Stimulated activated naive CD8-positive, alpha-beta T cell treated with anti-CD3 and anti-CD28 coated beads, Interleukin-15, Interleukin-2, amounts not matched to agents 100 ng/mL and 50 ng/mL, for 24 hours (primary cell): ENCODE measurements around the gene COX6B2.
"Not testable (repeated sequence)": the region's sequence is repeated elsewhere in the genome, so short reads cannot be mapped to it uniquely, and the experiment has no call there.

ENCODE experiments used
- H3K27ac Mint-ChIP-seq: one replicate; pipeline ENCODE4 v1.8.0; 2021; ENCODE audit warnings: mild to moderate bottlenecking, mixed read lengths
- H3K27me3 Mint-ChIP-seq: one replicate; pipeline ENCODE4 v1.8.0; 2021; ENCODE audit warnings: mixed read lengths
- H3K36me3 Mint-ChIP-seq: one replicate; pipeline ENCODE4 v1.8.0; 2021; ENCODE audit warnings: low read depth, mixed read lengths
- H3K4me1 Mint-ChIP-seq: one replicate; pipeline ENCODE4 v1.8.0; 2021; ENCODE audit warnings: low read depth, mixed read lengths
- H3K4me3 Mint-ChIP-seq: one replicate; pipeline ENCODE4 v1.8.0; 2021; ENCODE audit warnings: mild to moderate bottlenecking, mixed read lengths
- H3K9me3 Mint-ChIP-seq: one replicate; pipeline ENCODE4 v1.8.0; 2021; ENCODE audit warnings: mixed read lengths

COX6B2 gene

DNA sequence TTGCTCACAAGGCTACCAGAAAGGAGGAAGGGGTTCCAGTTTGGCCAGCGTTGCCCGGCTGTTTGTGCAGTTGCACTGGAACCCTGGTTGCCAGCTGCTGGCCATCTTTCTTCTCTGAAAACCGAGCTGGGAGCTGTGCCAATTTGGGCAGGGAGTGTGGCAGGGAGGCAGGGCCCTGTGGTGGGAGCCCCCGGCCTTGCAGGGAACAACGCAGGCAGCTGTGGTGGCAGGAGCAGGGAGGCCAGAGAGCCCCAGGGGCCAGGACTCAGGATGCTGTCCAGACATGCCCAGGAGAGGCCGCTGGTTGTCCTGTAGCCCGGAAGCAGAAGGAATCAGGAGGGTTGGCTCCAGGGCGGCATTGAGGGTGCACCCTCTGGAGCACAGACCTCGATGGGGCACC lies 10.1 kb downstream of the COX6B2 start:
- peaks cover 11% of the 10 kb centered on the region for H3K4me1 Mint-ChIP-seq
- H3K9me3 Mint-ChIP-seq: no peaks in the 10 kb centered on the region
- H3K27ac Mint-ChIP-seq: no peak overlapping the region
- peaks cover 16% of the 10 kb centered on the region for H3K36me3 Mint-ChIP-seq
- H3K4me3 Mint-ChIP-seq: no peak overlapping the region
- H3K27me3 Mint-ChIP-seq: no peaks in the 10 kb centered on the region

DNA sequence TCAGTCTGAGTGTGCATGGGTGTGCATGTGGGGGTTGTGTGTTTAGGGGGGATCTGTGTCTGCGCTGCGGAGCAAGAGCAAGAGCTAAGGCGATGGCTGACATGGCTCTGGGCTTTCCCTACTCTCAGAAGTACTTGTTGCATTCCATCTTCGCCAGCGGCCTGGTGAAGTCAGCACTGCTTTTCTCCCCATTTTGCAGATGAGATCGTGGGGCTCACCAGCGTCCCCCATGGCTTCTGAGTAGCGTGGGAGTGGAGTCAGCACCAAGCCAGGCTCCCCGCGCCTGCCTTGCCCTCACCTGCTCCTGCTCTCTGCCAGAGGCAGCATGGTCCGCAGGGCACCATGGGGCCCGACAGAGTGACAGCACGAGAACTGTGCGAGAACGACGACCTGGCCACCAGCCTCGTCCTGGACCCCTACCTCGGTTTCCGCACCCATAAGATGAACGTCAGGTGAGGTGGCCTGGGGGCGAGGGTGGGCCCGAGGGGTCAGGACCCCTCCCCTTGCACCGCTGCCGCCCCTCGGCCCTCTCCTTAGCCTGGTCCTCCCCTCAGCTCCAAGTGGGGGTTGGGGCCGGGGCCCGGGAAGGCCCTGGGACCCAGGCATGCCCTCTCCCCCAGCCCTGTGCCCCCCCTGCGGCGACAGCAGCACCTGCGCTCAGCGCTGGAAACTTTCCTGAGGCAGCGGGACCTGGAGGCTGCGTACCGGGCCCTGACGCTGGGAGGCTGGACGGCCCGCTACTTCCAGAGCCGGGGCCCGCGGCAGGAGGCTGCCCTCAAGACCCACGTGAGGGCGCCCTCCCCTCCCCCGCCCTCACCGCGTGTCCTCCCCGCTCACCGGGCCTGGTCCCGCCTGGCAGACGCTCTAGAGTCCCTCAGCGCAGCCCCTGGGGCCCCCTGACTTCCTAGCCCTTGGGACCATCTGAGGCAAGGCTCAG lies 12.7 kb downstream of the COX6B2 start:
- no peak overlapping the region for H3K27ac Mint-ChIP-seq

DNA sequence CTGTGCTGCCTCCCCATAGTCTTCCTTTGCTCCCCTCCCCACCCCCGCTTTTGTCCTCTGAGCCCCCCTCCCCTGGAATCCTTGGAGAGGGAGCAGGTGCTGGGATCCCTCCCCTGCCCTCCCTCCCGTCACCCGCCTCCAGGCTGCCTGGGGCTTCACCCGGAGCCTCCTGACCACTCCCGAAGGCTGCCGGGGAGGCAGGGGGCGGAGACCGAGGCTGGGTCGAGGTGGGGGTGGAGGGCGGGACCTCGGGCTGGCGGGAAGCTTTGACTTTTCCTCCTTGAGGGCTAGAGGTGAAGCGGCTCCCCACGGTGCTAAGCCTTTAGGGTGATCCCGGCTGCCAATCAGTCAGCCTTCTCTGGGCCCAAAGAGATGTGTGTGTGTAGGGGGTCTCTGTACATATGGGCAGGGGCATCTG lies 13.3 kb downstream of the COX6B2 start:
- H3K9me3 Mint-ChIP-seq: no peaks in the 10 kb centered on the region
- peaks cover 21% of the 10 kb centered on the region for H3K4me1 Mint-ChIP-seq
- H3K27ac Mint-ChIP-seq: peak overlapping the region; percentile 26
- H3K27me3 Mint-ChIP-seq: no peaks in the 10 kb centered on the region
- H3K36me3 Mint-ChIP-seq: peaks cover 16% of the 10 kb centered on the region
- peak overlapping the region; percentile 87 for H3K4me3 Mint-ChIP-seq

More for the DNA sequence above, 12.7 kb downstream of the COX6B2 start:
- H3K27me3 Mint-ChIP-seq: no peaks in the 10 kb centered on the region
- H3K4me1 Mint-ChIP-seq: peaks cover 21% of the 10 kb centered on the region
- H3K36me3 Mint-ChIP-seq: peaks cover 16% of the 10 kb centered on the region
- no peaks in the 10 kb centered on the region for H3K9me3 Mint-ChIP-seq
- H3K4me3 Mint-ChIP-seq: peak overlapping the region; percentile 74

DNA sequence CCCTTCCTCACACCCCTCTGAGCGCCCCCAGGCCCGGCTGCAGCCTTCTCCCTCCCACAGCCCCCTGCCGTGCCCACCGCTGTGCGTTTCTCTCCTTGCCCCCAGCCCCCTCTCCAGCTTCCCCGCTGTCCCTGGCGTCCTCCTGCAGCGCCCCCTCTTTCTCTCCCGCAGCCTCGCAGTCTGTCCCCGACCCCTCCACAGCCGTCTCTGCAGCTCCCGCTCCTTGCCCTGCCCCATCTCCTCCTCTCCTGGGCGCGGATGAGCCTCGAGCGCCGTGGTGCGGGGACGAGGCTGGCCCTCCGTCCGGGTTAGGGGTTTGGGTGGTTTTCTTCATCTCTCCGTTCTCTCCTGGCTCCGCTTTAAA lies 13.8 kb downstream of the COX6B2 start:
- H3K27ac Mint-ChIP-seq: peak overlapping the region; percentile 86
- no peaks in the 10 kb centered on the region for H3K9me3 Mint-ChIP-seq
- H3K27me3 Mint-ChIP-seq: no peaks in the 10 kb centered on the region
- H3K4me3 Mint-ChIP-seq: peak overlapping the region; percentile 87
- H3K4me1 Mint-ChIP-seq: peaks cover 21% of the 10 kb centered on the region
- H3K36me3 Mint-ChIP-seq: peaks cover 16% of the 10 kb centered on the region

DNA sequence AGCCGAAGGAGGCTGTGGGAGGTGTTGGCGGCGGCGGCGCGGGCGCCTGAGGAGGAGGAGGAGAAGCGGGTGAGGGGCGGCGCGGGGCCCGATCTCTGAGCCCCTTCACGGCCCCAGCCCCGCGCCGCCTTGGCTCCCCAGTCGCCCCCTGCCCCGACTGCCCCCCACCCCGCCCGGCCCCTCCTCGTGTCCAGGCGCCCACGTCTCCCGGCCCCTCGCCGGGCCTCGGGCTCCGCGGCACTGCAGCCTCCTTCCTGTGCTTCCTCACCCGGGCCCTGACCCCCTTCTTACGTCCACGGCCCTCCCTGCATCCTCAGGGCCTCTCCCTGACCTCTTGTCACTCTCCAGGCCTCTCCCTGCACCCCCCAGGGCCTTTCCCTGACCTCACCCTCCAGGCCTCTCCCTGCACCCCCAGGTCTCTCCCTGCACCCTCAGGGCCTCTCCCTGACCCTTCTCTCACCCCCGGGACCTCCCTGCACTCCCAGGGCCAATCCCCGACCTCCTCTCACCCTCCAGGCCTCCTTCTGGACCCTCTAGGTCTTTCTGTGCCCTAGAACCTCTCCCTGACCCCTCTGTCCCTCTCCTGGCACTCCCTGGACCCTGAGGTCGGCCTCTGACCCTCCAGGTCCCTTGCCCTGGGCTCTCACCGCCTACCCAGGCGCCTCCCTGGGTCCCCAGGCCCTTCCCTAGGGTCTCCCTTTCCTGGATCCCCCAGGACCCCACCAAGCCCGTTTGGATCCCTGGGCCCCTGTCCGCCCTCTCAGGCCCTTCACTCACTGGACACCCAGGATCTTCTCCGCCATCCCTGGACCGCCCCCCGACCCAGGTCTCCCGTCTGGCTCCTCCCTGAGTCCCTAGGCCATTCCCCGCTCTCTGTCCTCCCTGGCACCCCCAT lies 14.4 kb downstream of the COX6B2 start:
- H3K36me3 Mint-ChIP-seq: peaks cover 11% of the 10 kb centered on the region
- H3K4me3 Mint-ChIP-seq: peak overlapping the region; percentile 87
- peak overlapping the region; percentile 94 for H3K27ac Mint-ChIP-seq
- no peaks in the 10 kb centered on the region for H3K9me3 Mint-ChIP-seq
- peaks cover 21% of the 10 kb centered on the region for H3K4me1 Mint-ChIP-seq
- H3K27me3 Mint-ChIP-seq: no peaks in the 10 kb centered on the region

DNA sequence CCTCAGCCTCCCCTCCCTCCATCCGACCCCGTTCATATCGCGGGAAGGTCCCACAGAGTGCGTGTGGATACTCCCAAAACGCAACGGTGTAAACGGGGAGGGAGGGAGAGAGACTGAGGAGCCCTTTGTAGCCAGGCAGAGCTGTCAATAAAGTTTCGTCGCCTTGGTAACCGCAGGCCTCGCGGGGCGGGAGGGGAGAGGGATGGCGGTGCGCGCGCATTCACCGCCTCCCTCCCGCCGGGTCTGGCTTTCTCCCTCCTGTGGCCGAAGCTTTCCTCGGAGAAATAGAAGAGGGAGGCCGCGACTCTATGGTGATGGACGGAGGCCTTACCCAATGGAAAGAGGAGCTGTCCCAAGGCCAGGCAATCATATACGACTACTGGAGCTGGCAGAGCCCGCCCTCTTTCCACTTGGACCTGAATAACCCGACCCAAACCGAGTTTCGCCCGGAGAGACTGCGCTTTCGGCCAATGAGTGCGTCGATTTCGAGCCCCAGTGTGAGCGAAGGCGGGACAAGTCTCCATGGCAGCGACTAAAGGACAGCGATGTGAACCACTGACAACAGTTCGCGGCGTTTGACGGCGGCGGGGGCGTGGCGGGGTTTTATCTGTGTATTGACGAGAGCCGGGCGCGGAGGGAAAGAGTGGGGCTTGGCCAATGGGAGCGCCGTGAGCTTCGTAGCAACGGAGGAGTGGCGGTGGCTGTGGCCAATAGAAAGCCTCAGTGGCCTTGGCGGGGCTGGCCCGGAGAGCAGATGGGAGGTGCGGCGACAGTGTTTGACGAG lies 15.2 kb downstream of the COX6B2 start, which contains the start of gene KMT5C:
Gene KMT5C (plus strand): TSS at position 772 of the 784 bp plus-strand sequence. CDS start 2,061 bp downstream, outside the sequence.
- H3K9me3 Mint-ChIP-seq: no peaks in the 10 kb centered on the region
- peak within 1 kb of the TSS; percentile 94 for H3K27ac Mint-ChIP-seq
- peaks cover 7% of the 10 kb centered on the region for H3K36me3 Mint-ChIP-seq
- no peaks in the 10 kb centered on the region for H3K27me3 Mint-ChIP-seq
- H3K4me1 Mint-ChIP-seq: peaks cover 21% of the 10 kb centered on the region
- peak within 1 kb of the TSS; percentile 87 for H3K4me3 Mint-ChIP-seq

DNA sequence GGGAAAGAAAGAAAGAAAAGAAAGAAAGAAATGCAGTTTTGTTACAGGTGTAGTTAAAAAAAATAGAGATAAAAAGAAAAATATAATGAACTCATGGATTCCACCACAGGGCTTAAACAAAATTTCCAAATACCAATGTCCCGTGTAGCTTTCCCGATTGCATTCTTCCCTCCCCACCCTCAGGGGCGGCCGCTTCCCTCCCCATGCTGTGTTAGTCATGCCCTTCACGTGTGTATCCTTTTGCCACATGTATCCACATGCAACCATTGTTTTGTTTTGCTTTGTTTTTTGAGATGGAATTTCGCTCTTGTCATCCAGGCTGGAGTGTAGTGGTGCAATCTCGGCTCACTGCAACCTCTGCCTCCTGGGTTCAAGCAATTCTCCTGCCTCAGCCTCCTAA lies 18.4 kb downstream of the COX6B2 start:
- H3K4me3 Mint-ChIP-seq: no peak overlapping the region
- H3K27ac Mint-ChIP-seq: no peak overlapping the region
- H3K36me3 Mint-ChIP-seq: no peaks in the 10 kb centered on the region
- peaks cover 15% of the 10 kb centered on the region for H3K4me1 Mint-ChIP-seq
- H3K27me3 Mint-ChIP-seq: peaks cover 6% of the 10 kb centered on the region
- H3K9me3 Mint-ChIP-seq: no peaks in the 10 kb centered on the region

DNA sequence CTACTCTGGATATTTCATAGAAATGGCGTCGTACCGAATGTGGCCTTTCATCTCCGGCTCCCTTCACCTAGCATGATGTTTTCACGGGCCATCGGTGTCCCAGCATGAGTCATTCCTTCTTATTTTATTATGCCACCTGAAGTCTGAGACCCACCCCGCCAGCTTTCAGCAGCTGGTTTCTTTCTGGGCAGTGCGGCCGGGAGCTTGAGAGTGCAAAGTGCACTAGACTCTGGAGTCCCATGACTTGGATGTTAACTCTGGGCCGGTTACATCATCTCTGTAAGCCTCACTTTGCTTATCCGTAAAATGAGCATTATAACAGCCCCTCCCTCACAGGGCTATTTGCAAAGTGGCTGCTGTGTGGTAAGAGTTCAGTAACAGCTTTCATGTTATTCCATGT lies 20.6 kb downstream of the COX6B2 start:
- Mint-ChIP-seq H3K36me3 (no peaks in the 10 kb centered on the region), H3K27ac (no peak overlapping the region), H3K27me3 (peaks cover 6% of the 10 kb centered on the region), H3K4me3 (no peak overlapping the region), H3K4me1 (peaks cover 8% of the 10 kb centered on the region), H3K9me3 (no peaks in the 10 kb centered on the region)

DNA sequence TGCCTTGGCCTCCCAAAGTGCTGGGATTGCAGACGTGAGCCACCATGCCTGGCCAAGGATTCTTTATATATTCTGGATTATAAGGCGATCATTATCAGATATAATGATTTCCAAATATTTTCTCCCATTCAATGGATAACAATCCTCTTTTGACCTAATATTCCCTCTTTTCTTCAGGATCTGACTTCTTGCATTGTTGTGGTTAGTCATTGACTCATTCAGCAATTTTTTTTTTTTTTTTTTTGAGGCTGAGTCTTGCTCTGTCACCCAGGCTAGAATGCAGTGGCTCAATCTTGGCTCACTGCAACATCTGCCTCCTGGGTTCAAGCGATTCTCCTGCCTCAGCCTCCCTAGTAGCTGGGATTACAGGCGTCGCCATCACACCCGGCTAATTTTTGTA lies 24.7 kb downstream of the COX6B2 start:
- H3K27ac Mint-ChIP-seq, H3K9me3 Mint-ChIP-seq, H3K4me1 Mint-ChIP-seq, H3K27me3 Mint-ChIP-seq, H3K4me3 Mint-ChIP-seq, H3K36me3 Mint-ChIP-seq: not testable (repeated sequence)

DNA sequence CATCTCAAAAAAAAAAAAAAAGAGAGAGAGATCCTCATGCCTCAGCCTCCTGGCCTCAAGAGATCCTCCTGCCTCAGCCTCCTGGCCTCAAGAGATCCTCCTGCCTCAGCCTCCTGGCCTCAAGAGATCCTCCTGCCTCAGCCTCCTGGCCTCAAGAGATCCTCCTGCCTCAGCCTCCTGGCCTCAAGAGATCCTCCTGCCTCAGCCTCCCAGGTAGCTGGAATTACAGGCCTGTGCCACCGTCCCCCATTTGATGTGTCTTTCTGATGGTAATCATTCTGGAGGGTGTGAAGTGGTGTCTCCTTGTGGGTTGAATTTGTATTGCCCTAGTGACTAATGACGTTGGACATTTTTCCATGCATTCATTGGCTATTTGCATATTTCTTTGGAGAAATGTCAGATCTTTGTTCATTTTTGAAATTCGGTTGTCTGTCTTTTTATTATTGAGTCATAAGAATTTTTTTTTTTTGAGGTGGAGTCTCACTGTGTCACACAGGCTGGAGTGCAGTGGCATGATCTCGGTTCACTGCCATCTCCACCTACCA lies 25.7 kb downstream of the COX6B2 start:
- H3K9me3 Mint-ChIP-seq, H3K27me3 Mint-ChIP-seq, H3K27ac Mint-ChIP-seq, H3K4me1 Mint-ChIP-seq, H3K36me3 Mint-ChIP-seq, H3K4me3 Mint-ChIP-seq: not testable (repeated sequence)

DNA sequence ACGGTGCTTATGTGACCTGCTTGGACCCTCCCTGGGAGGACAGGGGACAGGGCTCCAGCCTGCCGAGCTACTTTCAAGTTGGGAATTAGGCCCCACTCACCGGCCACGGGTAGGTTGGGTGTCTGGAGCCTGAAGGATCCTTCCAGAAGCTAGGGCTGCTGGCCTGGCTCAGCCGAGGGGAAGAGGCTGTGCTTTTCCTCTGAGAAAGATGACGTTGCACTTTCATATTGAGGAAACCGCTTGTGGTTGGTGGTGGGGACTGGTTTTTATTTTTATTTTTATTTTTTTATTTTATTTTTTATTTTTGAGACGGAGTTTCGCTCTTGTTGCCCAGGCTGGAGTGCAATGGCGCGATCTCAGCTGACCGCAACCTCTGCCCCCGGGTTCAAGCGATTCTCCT lies 29.3 kb downstream of the COX6B2 start, which contains the start of gene TMEM150B:
Gene TMEM150B (minus strand): TSS at position 170 of the 400 bp plus-strand sequence. CDS start 4,305 bp downstream, outside the sequence.
- Mint-ChIP-seq H3K4me3 (no peak within 1 kb of the TSS), H3K27ac (no peak within 1 kb of the TSS), H3K4me1 (no peaks in the 10 kb centered on the region), H3K27me3 (peaks cover 4% of the 10 kb centered on the region), H3K9me3 (no peaks in the 10 kb centered on the region), H3K36me3 (no peaks in the 10 kb centered on the region)

DNA sequence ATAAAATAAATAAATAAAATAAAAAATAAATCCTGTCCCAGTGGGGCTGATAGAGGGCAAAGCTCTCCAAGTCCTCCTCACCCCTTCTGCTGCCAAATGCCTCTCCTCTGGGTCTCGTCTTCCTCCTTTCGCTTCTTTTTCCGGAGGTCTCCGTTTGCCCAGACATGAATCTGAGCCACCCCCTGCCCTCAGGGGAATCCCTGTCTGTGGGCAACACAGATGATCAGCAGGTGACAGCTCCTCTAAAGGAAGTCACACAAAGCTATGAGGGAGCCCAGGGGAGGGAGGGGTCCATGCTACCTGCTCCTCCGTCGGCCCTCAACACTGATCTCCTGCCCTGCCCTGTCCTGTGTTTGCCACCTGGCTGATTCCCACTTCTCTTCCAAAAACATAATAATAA lies 29.9 kb downstream of the COX6B2 start:
- Mint-ChIP-seq H3K4me1 (no peaks in the 10 kb centered on the region), H3K4me3 (no peak overlapping the region), H3K36me3 (no peaks in the 10 kb centered on the region), H3K9me3 (no peaks in the 10 kb centered on the region), H3K27me3 (peaks cover 4% of the 10 kb centered on the region), H3K27ac (no peak overlapping the region)

DNA sequence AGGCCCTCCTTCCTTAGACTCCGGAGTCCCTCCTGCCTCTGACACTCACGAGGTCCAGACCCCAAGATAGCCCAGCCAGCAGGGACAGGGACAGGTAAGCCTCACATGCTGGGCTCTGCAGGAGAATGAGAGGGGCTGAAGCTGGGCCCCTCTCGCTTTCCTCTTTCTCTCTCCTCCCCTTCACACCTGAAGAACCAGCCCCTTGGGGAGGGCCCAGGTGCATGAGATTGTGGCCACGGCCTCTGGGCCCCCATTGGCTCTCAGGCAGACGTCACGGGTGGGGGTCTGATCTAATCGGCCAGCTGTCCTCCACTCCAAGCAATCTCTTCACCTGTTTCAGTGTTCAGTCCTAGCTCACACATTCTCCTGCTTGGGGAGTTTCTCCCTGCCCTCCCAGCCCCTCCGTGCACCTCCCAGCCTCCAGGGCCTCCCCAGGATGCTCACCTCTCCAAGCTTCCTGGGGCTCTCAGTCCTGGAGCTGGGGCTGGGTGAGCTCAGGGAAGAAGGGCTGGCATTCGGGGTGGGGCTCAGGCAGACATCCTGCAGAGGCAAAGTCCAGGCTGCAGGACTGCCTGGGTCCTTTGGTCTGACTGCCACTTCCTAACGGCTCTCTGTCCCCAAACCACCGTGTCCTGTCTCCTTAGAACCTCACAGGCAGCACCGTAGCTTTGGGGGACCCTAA lies 32.2 kb downstream of the COX6B2 start:
- H3K4me3 Mint-ChIP-seq: no peak overlapping the region
- no peak overlapping the region for H3K27ac Mint-ChIP-seq
- no peaks in the 10 kb centered on the region for H3K4me1 Mint-ChIP-seq
- no peaks in the 10 kb centered on the region for H3K9me3 Mint-ChIP-seq
- peaks cover 4% of the 10 kb centered on the region for H3K27me3 Mint-ChIP-seq
- H3K36me3 Mint-ChIP-seq: no peaks in the 10 kb centered on the region
